K562 (cell line): Measurements from ENCODE around the gene JDP2. TPM values are rescaled to one million over a fixed set of nuclear protein-coding genes. Genes with fewer than 3 reads are reported as not detected.

Experiments used
- ATAC-seq: fragments of 200-7000 bp; cut with Tn5 transposase; 3 replicates; pipeline ENCODE4 v1.9.1; 2020; ENCODE audit warnings: moderate library complexity
- BruUV-seq: library from RNA; stranded (reverse); fragments of 400-500 nt; replicated peaks from 2 replicates; lab custom pipeline; 2021; lab: Mats Ljungman, UMichigan
- CTCF ChIA-PET: fragments of 300-600 bp; formaldehyde crosslinking; extraction: SDS; loops from one replicate; lab custom pipeline; 2021; ENCODE audit warnings: low intra/inter-chr PET ratio; lab: Yijun Ruan, JAX
- POLR2A ChIA-PET: fragments of 300-600, 350-650 bp; sonication (Branson Sonifier 250); formaldehyde crosslinking; extraction: SDS; loops from one replicate; lab custom pipeline; 2021; ENCODE audit warnings: antibody characterized with exemption, inconsistent platforms; lab: Yijun Ruan, JAX
- DNase-seq, 4 experiments: peaks; one replicate each; pipeline versions ENCODE4 v3.0.0 to v3.0.0-alpha.2; 2011 to 2018; ENCODE audit warnings: low spot score in 3 of 4, mixed read lengths in 3 of 4; ENCODE audit errors: extremely low read depth in 1 of 4
- FAIRE-seq: peaks from 2 replicates; lab custom pipeline; 2011; peaks lifted over from hg19 to GRCh38; lab: Jason Lieb, UNC
- H2AFZ ChIP-seq: 2 replicates; pipeline ENCODE4 v1.6.0; 2011; ENCODE audit warnings: low read depth, low read length, control low read depth, inconsistent platforms
- H3K27ac ChIP-seq: fragments of 200-600 bp; 3 replicates; pipeline ENCODE4 v1.8.0; 2011; ENCODE audit warnings: low read depth, mild to moderate bottlenecking, control low read depth, inconsistent platforms, low read length, moderate library complexity, mixed read lengths; ENCODE audit errors: extremely low read depth
- H3K27me3 ChIP-seq, 2 experiments: fragments of 300-600 bp in 1 of 2; 2 replicates in 1 of 2; 3 replicates in 1 of 2; pipeline versions ENCODE4 v1.6.0 to v1.8.0; 2011; ENCODE audit warnings: inconsistent platforms in 2 of 2, low read length in 2 of 2, mild to moderate bottlenecking in 1 of 2, mixed read lengths in 1 of 2, moderate library complexity in 1 of 2; ENCODE audit not compliant: control insufficient read depth in 2 of 2, insufficient read depth in 2 of 2
- H3K36me3 ChIP-seq: fragments of 300-600 bp; 3 replicates; pipeline ENCODE4 v1.8.0; 2011; ENCODE audit warnings: mild to moderate bottlenecking, low read length, inconsistent platforms; ENCODE audit not compliant: control insufficient read depth, insufficient read depth
- H3K4me1 ChIP-seq, 2 experiments: fragments of 200-600 bp in 1 of 2; replicated peaks in 1 of 2; 2 replicates in 1 of 2; 3 replicates in 1 of 2; pipeline versions ENCODE4 v1.5.1 to v1.8.0; 2011; ENCODE audit warnings: inconsistent platforms in 2 of 2, low read length in 2 of 2, mild to moderate bottlenecking in 1 of 2, mixed read lengths in 1 of 2, moderate library complexity in 1 of 2; ENCODE audit not compliant: control insufficient read depth in 2 of 2, insufficient read depth in 2 of 2
- H3K4me2 ChIP-seq: 2 replicates; pipeline ENCODE4 v1.6.1; 2011; ENCODE audit warnings: low read length, control low read depth, inconsistent platforms, mixed read lengths; ENCODE audit not compliant: insufficient read depth
- H3K4me3 ChIP-seq: fragments of 200-600 bp; sonication (generic), shearing (Covaris generic); 2 replicates; pipeline ENCODE4 v1.5.1; 2016; ENCODE audit warnings: control low read depth, inconsistent platforms
- H3K79me2 ChIP-seq: fragments of 200-600 bp; 3 replicates; pipeline ENCODE4 v1.8.0; 2011; ENCODE audit warnings: low read length, inconsistent platforms; ENCODE audit not compliant: control insufficient read depth, insufficient read depth
- H3K9ac ChIP-seq, 2 experiments: 2 replicates each; pipeline versions ENCODE4 v1.6.0 to v1.6.1; 2011; ENCODE audit warnings: low read depth in 2 of 2, low read length in 2 of 2, control low read depth in 1 of 2, inconsistent platforms in 1 of 2, mild to moderate bottlenecking in 1 of 2, mixed read lengths in 1 of 2; ENCODE audit not compliant: insufficient read depth in 1 of 2
- H3K9me1 ChIP-seq: one replicate; pipeline ENCODE4 v1.6.0; 2011; ENCODE audit warnings: inconsistent platforms, mild to moderate bottlenecking, low read length, moderate library complexity; ENCODE audit not compliant: control insufficient read depth, insufficient read depth
- H3K9me3 ChIP-seq: replicated peaks from 2 replicates; pipeline ENCODE4 v1.5.1; 2011; ENCODE audit warnings: low read depth, low read length, inconsistent platforms; ENCODE audit not compliant: control insufficient read depth, insufficient read depth
- H4K20me1 ChIP-seq: replicated peaks from 2 replicates; pipeline ENCODE4 v1.6.1; 2011; ENCODE audit warnings: low read length, inconsistent platforms, mixed read lengths; ENCODE audit not compliant: control insufficient read depth, insufficient read depth
- CC2D1A ChIP-seq: fragments of 450-650 bp; IDR thresholded peaks from 2 replicates; pipeline ENCODE4 v1.6.1; 2017; ENCODE audit warnings: mild to moderate bottlenecking
- MAZ ChIP-seq, 2 experiments: fragments of 450-650 bp in 1 of 2; sonication (generic) in 1 of 2; formaldehyde crosslinking; IDR thresholded peaks in 1 of 2; conservative IDR thresholded peaks in 1 of 2; 2 replicates each; pipeline versions ENCODE4 v1.4.0 to v1.5.0; 2020; ENCODE audit warnings: mild to moderate bottlenecking in 1 of 2, missing genetic modification reagents in 1 of 2
- MEF2A ChIP-seq: IDR thresholded peaks from 2 replicates; pipeline ENCODE4 v1.6.1; 2011; ENCODE audit warnings: low read depth, mild to moderate bottlenecking, low read length, moderate library complexity; ENCODE audit not compliant: control insufficient read depth
- RHOXF2B ChIP-seq: fragments of 250-450 bp; sonication (Bioruptor Pico); conservative IDR thresholded peaks from 2 replicates; pipeline ENCODE4 v1.5.1; 2021
- SIRT6 ChIP-seq: IDR thresholded peaks from one replicate; pipeline ENCODE4 v1.6.1; 2012; ENCODE audit warnings: low read depth, mild to moderate bottlenecking, control low read depth, inconsistent platforms, low read length, moderate library complexity
- TCF7L2 ChIP-seq: fragments of 150-350 bp; IDR thresholded peaks from 2 replicates; pipeline ENCODE4 v1.6.1; 2016; ENCODE audit warnings: low read depth, mild to moderate bottlenecking, low read length, moderate library complexity
- THAP7 ChIP-seq: fragments of 250-450 bp; sonication (Bioruptor Pico); IDR thresholded peaks from 2 replicates; pipeline ENCODE4 v1.5.0; 2021
- TSC22D4 ChIP-seq: fragments of 450-650 bp; IDR thresholded peaks from 2 replicates; pipeline ENCODE4 v1.6.1; 2016; ENCODE audit warnings: missing genetic modification characterization, missing biosample characterization, control low read depth
- ZBTB34 ChIP-seq: fragments of 250-450 bp; sonication (Bioruptor Pico); IDR thresholded peaks from 2 replicates; pipeline ENCODE4 v1.8.0; 2021; ENCODE audit warnings: mild to moderate bottlenecking, moderate library complexity
- ZNF133 ChIP-seq: fragments of 250-450 bp; sonication (Bioruptor Pico); IDR thresholded peaks from 2 replicates; pipeline ENCODE4 v1.4.0; 2020; ENCODE audit warnings: mild to moderate bottlenecking
- ZNF197 ChIP-seq: fragments of 200-800 bp; sonication (Bioruptor generic); IDR thresholded peaks from 2 replicates; pipeline ENCODE4 v1.6.1; 2016; ENCODE audit warnings: low read depth, missing genetic modification characterization, missing compliant biosample characterization
- ZNF583 ChIP-seq: fragments of 250-450 bp; sonication (Bioruptor Pico); IDR thresholded peaks from 2 replicates; pipeline ENCODE4 v1.4.0; 2020
- ZNF699 ChIP-seq: fragments of 250-450 bp; sonication (Bioruptor Pico); IDR thresholded peaks from 2 replicates; pipeline ENCODE4 v1.8.0; 2021; ENCODE audit warnings: mild to moderate bottlenecking, moderate library complexity; ENCODE audit not compliant: insufficient replicate concordance
- WGBS: fragments of 100-300 bp; shearing (Covaris generic); methylation state at CpG from one replicate; pipeline ENCODE4 v1.1.6; 2016; ENCODE audit warnings: low coverage, mixed read lengths; ENCODE audit not compliant: insufficient coverage; ENCODE audit errors: missing lambda C conversion rate; 5-methylcytosine and 5-hydroxymethylcytosine counted together
- in situ Hi-C: fragments of 300-500 bp; cut with MboI; formaldehyde crosslinking; loops from 4 replicates; pipeline ENCODE4 v1.15.0; 2018; ENCODE audit warnings: inconsistent platforms, mixed read lengths
- intact Hi-C: fragments of 100-400 bp; cut with micrococcal nuclease; formaldehyde crosslinking; loops from 2 replicates; pipeline ENCODE4 v1.14.2; 2022
- polyA plus RNA-seq, 8 experiments: library from polyadenylated mRNA; depleted of rRNA in 4 of 8; stranded (reverse) in 5 of 8; unstranded in 3 of 8; fragments of >200 nt; fragmentation: Nextera tagmentation in 2 of 8; fragmentation: Illumina TruSeq in 1 of 8; extraction: Ambion mirVana in 2 of 8; extraction: Trizol in 1 of 8; gene quantifications; 2 replicates each; pipeline versions ENCODE4 v1.2.1 to v1.2.3, GENCODE V29; 2011 to 2014; ENCODE audit warnings: inconsistent platforms in 1 of 8, missing spikeins in 1 of 8
- total RNA-seq, 7 experiments: library from RNA; depleted of rRNA in 6 of 7; stranded (reverse); fragments of >200 nt in 6 of 7; fragmentation: Illumina TruSeq in 2 of 7; extraction: Trizol in 2 of 7; gene quantifications; 2 replicates each; pipeline versions ENCODE4 v1.2.1 to v1.2.3, GENCODE V29; 2011 to 2021; ENCODE audit warnings: low replicate concordance in 1 of 7
- TF ChIP-seq, protein P1 (sequence below): sonication (generic); formaldehyde crosslinking; IDR thresholded peaks from 2 replicates; pipeline ENCODE4 v1.8.1; 2023; ENCODE audit warnings: mild to moderate bottlenecking, missing genetic modification reagents, moderate library complexity
- TF ChIP-seq, protein P2 (sequence below): sonication (generic); formaldehyde crosslinking; IDR thresholded peaks from 2 replicates; pipeline ENCODE4 v1.8.0; 2023; ENCODE audit warnings: missing genetic modification reagents, mild to moderate bottlenecking, borderline replicate concordance

The JDP2 gene
- total and polyA plus RNA-seq, 9 of the 15 experiments (the other 6 are each of a cell fraction or from before 2014, with no cell fraction given), result 0.27 to 13.8 (median 3.1) TPM

- Histone ChIP-seq H3K4me2 (no peak overlapping the region), H3K9ac (no peak overlapping the region), H3K9me1 (no peaks in the 10 kb centered on the region), H3K27me3 (peaks cover 6 to 34% of the 10 kb centered on the region in 2 experiments; a peak in 4 of 5 replicates), H3K9me3 (0 out of 2 replicates have a peak, but pooled peaks cover 2% of the 10 kb centered on the region), H3K36me3 (no peaks in the 10 kb centered on the region), H3K4me1 (no peaks in the 10 kb centered on the region; a peak in 1 of 5 replicates), H3K4me3 (no peak overlapping the region), H3K27ac (no peak overlapping the region), H4K20me1 (no peaks in the 10 kb centered on the region), H3K79me2 (no peaks in the 10 kb centered on the region), H2AFZ (no peak overlapping the region)
- FAIRE-seq (no peak), ATAC-seq (no peak), DNase-seq (no peak)
- in situ Hi-C loops (no loop called here), intact Hi-C loops (no loop called here)
- ChIA-PET CTCF (no interaction called here), POLR2A (interaction anchor here (0.6 kb wide), 1 partner anchor 95 kb away, joined by 3 read pairs; no protein-coding TSS in a partner anchor)
- BruUV-seq, result no TSS peak
- 7% methylated on average over 9 of the region's 9 CpGs for WGBS
- TF ChIP-seq ZNF197 (CRISPR knock-in tag) (no peak), ZNF699 (no peak), MAZ (CRISPR knock-in tag; conservative IDR thresholded peaks at IDR 0.05 in 1 of 2, IDR thresholded peaks at IDR 0.05 in 1 of 2) (no peak), ZNF133 (CRISPR knock-in tag) (no peak), ZBTB34 (CRISPR knock-in tag) (no peak), ZNF583 (CRISPR knock-in tag) (no peak), TCF7L2 (no peak), CC2D1A (no peak), RHOXF2B (CRISPR knock-in tag) (no peak), THAP7 (CRISPR knock-in tag) (no peak), TSC22D4 (tag) (no peak), MEF2A (no peak), SIRT6 (no peak)
- TF ChIP-seq, protein P1, sequence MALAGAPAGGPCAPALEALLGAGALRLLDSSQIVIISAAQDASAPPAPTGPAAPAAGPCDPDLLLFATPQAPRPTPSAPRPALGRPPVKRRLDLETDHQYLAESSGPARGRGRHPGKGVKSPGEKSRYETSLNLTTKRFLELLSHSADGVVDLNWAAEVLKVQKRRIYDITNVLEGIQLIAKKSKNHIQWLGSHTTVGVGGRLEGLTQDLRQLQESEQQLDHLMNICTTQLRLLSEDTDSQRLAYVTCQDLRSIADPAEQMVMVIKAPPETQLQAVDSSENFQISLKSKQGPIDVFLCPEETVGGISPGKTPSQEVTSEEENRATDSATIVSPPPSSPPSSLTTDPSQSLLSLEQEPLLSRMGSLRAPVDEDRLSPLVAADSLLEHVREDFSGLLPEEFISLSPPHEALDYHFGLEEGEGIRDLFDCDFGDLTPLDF (CRISPR knock-in tag), result no peak
- TF ChIP-seq, protein P2, sequence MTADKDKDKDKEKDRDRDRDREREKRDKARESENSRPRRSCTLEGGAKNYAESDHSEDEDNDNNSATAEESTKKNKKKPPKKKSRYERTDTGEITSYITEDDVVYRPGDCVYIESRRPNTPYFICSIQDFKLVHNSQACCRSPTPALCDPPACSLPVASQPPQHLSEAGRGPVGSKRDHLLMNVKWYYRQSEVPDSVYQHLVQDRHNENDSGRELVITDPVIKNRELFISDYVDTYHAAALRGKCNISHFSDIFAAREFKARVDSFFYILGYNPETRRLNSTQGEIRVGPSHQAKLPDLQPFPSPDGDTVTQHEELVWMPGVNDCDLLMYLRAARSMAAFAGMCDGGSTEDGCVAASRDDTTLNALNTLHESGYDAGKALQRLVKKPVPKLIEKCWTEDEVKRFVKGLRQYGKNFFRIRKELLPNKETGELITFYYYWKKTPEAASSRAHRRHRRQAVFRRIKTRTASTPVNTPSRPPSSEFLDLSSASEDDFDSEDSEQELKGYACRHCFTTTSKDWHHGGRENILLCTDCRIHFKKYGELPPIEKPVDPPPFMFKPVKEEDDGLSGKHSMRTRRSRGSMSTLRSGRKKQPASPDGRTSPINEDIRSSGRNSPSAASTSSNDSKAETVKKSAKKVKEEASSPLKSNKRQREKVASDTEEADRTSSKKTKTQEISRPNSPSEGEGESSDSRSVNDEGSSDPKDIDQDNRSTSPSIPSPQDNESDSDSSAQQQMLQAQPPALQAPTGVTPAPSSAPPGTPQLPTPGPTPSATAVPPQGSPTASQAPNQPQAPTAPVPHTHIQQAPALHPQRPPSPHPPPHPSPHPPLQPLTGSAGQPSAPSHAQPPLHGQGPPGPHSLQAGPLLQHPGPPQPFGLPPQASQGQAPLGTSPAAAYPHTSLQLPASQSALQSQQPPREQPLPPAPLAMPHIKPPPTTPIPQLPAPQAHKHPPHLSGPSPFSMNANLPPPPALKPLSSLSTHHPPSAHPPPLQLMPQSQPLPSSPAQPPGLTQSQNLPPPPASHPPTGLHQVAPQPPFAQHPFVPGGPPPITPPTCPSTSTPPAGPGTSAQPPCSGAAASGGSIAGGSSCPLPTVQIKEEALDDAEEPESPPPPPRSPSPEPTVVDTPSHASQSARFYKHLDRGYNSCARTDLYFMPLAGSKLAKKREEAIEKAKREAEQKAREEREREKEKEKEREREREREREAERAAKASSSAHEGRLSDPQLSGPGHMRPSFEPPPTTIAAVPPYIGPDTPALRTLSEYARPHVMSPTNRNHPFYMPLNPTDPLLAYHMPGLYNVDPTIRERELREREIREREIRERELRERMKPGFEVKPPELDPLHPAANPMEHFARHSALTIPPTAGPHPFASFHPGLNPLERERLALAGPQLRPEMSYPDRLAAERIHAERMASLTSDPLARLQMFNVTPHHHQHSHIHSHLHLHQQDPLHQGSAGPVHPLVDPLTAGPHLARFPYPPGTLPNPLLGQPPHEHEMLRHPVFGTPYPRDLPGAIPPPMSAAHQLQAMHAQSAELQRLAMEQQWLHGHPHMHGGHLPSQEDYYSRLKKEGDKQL (CRISPR knock-in tag), result no peak
Measured at GRCh38 chr14:75393794-75394193, 34.0 kb upstream of the JDP2 start.
